Hematopoietic multipotent progenitor cell treated with erythropoietin and hydrocortisone succinate and interleukin-3 and kit ligand, for 6 days (in vitro differentiated cells): ENCODE measurements around the gene PCOLCE2.
"Not testable (repeated sequence)": the region's sequence is repeated elsewhere in the genome, so short reads cannot be mapped to it uniquely, and the experiment has no call there.

Experiments used
- DNase-seq: peaks from one replicate; pipeline ENCODE4 v3.0.0-alpha.2; 2015

Gene PCOLCE2

DNA sequence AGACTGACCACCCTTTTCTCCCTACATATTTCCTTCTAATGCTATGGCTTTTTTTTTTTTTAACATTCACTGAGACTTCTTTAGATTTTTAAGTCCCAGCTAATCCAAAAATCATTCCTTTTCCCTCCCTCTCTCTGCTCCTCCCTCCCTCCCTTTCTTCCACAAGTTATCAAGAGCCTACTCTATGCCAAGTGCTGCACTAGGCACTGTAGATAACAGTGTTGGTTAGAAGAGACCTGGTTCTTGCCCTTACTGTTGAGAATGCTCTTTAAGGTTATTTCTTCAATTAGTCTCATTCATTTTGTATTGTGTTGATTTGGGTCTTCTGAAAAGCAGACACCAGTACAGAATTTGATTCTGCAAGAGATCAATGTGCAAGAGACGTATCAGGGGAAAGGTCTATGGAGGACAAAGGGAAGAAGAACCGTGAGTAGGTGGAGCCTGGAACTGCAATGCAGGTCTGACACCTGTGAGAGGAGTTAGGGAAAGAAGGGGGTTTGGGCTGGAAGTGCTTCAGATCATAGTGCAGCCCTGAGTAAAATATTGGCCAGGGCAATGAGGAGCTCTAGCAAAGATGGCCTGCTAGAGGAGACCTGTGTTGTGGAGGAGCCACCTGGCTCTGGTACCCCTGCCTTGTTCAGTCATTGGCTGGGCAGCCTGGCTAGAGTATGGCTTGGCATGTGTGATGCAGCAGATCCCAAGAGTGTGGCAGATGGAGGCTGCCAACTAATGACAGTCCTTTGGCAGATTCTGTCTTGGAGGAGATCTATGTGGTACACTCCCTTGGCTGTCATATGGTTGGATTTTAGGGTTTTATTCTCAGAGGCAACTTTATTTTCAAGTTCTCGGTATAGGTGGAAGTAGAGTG, 9.7 kb upstream of the PCOLCE2 start:
- DNase-seq, result no peak

DNA sequence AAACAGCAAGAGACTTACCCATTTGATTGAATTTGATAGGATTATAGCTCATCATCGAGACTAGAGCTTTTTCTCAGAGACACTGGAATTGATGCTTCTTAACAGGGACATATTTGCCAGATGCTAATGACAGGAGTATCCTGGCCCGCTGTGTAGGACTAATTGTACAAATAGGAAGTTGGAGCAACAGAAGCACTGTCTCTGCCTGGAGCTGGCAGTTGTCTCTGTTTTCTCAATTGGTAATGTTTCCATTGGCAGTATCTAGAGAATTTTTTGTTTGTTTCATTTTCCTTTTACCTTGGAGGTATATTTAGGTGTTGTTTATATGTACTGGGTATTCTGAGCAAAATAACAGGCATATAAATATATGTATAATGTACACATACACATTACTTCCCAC, 8.9 kb upstream of the PCOLCE2 start:
- DNase-seq, result no peak

DNA sequence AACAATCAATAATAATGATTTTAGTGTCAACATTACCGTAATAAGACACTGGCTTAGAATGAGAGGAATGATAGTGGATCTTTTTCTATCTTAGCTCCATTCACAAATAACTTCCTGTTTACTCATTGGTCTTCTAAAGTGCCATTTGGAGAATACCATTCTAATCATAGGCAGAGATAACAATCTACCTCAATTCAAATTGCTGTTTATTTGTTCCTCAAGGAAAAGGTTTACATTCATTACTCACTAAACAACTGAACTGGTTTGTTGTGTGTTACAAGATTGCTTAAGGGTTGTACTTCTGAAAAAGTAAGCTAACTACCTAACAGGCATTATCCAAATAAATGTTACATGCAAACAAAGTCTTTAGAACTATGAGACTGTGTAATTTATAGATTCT, 8.1 kb upstream of the PCOLCE2 start:
- DNase-seq, result no peak

DNA sequence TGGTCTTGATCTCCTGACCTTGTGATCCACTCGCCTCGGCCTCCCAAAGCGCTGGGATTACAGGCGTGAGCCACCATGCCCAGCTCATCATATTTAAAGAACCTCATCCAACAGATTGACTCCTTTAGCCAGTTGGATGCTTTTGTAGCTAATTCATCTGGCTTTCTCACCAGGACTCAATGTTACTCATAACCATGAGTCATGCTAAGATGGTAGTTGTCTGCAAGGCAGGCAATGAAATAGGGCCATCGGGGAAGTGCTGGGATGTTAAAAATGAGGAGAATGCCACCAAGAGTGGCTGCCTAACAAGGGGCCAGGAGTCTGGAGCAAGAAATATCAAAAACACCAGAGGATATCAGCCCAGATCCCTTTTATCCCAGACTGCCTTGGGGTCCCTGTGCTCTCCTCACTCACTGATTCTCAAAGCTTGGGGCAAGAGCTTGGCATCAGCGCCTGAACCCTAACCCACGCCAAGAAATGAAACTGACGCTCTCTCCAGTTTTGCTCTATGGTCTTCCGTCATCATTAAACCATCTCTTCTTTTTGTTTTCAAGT, 7.4 kb upstream of the PCOLCE2 start:
- DNase-seq, result no peak

DNA sequence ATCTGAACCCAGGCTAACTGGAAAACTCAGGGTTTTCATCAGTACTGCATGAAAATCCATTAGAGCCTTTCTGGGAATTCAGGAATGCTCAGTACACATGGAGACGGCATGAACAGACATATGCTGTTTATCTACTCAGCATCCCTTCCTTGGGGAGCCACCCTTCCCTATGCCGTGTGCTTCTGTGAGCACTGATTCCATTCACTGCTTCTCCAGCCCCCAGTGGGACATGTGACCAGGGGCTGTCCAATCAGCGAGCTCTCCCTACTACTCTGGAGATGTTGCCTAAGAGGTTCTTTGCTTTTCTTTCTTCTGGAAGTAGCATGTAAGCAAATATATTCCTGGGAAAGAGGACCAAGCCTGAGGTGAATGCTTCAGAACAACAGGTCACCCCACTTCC, 5.6 kb upstream of the PCOLCE2 start:
- no peak for DNase-seq

DNA sequence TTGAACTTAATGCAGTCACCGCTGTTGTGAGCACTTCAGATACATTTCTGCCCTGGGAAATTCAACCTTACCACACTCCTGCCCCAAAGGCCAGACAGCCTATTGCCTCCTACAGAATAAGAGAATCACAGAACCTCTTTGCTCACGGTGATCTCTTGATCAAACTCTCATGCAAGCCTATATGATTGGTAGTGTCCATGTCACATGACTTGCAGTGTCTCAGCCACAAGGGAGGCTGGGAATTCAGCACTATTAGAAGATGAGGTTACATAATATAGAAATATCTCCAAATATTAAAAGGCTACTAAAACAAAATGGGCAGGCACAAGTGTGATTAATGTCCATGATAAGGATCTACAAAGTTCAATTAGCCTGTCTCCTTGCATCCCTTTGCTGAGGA, 3.8 kb upstream of the PCOLCE2 start:
- no peak for DNase-seq

DNA sequence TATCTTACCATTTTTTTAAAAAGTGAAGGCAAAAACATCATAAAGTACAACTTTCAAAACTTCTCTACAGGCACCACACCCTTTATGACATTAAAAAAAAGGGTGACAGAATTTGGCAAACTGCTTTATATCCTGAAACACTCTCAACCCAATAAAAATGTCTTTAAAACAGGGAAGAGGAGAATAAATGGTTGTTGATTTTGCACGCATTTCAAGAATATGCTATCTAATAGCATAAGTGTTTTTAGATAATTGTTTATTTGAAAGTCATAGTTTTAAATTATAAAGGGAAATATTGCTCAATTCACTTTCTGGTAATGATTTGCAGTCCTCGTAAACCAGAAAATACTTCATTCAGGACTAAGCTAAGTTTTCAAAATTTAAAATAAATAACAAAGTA, 1.7 kb upstream of the PCOLCE2 start:
- no peak for DNase-seq

DNA sequence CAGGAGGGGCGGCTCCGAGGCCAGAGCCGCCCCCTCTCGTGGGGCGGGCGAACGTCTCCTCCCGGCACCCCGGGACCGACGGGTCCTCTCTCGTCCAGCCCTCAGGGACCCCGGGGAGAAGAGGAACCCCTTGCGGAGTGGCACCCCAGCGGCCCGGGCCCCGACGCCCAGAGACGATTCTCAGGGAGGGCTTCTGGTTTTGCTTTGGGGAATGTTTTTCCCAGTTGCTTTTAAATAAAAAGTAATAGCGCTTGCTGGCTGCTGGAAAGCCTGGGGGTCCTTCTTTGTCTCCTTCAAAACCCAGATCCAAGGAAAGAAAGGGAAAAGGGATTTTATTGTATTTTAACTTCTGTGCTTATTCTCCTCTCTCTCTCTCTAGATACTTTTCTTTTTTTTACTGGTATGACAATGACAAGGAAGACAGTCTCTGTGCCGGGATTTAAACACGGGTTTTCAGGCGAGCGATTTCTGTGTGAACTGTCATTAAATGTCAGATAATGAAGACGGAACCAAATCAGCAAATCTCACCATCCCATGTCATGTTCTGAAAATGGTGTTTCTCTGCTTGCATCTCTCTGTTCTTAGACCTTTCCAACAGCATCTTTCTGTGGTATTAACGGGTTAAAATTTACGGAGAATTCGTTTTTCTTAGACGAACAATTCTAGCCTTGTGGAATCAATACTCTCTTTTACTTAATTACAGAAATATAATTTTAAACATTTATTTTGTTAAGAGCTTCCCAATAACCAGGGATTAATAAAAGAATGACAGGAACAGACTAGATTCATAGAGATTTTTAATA, 530 bp upstream of the PCOLCE2 start:
- DNase-seq, result no peak

DNA sequence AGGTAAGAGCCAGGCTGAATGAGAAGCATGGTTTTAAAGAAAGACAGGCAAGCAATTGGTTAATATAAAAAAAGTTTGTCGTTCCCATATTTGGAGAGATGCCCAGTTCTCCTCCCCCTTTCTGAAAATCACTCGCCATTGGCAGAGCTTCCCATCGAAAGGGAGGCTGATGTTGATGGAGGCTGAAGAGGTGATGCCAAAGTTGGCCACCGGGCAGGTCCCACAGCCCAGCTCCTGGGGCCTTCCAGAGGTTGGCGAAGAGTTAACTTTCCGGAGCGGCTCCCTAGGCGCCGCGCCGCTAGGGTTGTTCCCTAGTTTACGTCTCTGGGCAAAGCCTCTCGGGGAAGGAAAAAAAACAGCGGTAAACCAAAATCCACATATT, 793 bp downstream of the PCOLCE2 start:
- DNase-seq, result peak; percentile 43

DNA sequence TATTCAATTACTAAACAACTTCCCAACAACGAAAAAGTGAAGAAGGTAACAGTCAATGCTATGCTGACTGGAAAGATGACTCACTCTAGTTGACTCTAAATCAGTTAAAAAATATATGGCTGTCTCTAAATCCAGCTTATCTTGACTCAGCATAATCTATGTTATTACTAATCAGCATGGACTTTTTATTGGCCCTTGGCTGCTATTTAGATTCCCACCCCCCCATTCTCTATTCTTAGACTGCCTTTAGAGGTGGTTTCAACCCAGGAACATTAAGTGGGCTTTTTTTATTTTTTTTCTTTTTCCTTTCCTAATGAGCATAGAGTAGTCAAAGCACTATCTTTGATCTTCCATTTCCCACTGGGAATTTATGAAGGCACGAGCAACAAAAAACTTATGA, 1.9 kb downstream of the PCOLCE2 start:
- DNase-seq, result peak; percentile 19

DNA sequence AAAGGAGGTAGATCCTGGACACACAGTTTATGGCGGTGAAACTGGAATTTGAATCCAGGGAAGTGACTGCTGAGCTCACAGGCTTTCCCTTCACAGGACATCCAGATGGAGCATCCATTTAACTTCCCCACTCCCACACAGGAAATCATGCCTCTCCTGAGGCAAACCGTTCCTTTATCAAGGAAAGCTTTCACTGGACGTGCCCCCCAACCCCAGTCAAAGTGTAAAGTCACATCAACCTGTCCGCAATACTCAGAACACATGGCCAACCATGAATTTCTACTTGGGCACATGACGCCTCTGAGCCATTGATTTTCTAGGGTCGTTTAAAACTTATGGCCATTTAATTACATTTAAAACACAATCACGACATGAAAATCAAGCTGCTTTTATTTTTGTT, 2.9 kb downstream of the PCOLCE2 start:
- no peak for DNase-seq

DNA sequence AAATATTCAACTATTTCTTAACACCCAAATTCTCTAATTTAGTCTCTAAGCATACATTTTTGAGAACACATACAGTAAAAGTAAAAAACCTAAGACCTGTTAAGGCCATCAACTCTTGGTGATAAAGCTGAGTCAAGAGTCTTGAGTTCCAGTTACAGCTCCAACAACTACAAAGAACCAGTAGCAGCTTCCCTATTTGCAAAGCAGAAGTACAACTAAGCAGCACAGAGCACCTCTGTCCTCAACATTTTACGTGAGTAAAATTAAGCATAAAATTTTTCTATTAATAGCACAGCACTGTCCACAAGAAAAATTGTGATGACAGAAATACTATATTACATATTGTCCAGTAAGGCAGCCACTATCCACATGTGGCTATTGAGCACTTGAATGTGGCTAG, 4.4 kb downstream of the PCOLCE2 start:
- no peak for DNase-seq

DNA sequence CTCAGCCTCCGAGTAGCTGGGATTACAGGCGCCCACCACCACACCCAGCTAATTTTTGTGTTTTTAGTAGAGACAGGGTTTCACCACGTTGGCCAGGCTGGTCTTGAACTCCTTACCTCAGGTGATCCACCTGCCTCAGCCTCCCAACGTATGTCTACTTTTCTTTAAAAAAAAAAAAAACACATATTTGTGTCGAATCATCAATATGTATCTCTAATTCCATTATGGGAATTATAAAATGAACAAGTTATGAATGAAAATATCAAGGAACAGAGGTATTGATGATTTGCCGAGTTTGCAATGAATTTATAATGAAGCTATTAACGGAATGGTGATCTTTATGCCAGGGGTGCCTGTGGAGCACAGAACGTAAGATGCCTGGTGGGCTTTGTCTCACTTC, 5.3 kb downstream of the PCOLCE2 start:
- DNase-seq, result not testable (repeated sequence)

DNA sequence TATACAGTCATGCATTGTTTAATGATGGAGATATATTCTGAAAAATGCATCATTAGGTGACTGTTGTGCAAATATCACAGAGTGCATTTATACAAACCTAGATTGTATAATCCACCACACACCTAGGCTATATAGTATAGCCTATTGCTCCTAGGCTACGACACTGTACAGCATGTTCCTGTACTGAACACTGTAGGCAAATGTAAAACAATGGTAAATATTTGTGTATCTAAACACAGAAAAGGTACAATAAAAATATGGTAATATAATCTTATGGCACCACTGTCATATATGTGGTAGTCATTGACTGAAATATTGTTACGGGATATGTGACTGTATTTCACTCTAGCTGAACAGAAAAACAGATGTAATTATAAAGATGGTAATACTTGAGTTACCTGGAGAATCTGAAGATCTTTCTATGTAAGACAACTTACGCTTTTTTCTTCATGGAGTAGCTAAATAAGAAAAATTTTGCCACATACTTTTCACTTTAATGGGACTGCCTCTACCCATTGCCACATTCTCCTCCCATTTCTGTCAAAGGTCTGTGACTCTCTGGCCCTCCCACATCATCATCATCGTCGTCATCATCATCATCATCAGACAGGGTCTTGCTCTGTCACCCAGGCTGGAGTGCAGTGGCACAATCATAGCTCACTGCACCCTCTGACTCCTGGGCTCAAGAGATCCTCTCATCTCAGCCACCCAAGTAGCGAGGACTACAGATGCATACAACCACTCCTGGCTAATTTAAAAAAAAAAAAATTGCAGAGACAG, 7.2 kb downstream of the PCOLCE2 start:
- no peak for DNase-seq

DNA sequence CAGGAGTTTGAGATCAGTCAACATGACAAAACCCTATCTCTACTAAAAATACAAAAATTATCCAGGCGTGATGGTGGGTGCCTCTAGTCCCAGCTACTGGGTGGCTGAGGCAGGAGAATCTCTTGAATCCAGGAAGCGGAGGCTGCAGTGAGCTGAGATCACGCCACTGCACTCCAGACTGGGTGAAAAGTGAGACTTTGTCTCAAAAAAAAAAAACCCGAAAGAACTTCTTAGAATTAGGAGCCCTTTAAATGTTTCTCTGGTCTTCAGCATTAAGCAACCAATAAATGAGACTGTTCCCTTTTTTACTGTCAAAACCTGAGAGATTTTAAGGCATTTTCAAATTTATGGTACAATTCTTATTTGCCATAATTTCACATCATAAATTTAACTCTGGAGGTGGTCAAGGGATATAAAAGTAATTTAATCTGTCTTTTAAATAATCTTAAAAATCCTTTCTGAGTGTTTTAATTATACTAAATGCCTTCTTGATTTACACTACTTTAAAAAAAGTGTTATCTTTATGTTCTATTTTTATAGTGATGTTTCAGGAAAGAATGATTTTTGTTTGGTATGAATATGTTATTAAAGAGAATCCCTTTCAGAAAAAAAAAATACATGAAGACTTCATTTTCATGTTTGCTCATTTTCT, 10.1 kb downstream of the PCOLCE2 start:
- DNase-seq, result no peak

DNA sequence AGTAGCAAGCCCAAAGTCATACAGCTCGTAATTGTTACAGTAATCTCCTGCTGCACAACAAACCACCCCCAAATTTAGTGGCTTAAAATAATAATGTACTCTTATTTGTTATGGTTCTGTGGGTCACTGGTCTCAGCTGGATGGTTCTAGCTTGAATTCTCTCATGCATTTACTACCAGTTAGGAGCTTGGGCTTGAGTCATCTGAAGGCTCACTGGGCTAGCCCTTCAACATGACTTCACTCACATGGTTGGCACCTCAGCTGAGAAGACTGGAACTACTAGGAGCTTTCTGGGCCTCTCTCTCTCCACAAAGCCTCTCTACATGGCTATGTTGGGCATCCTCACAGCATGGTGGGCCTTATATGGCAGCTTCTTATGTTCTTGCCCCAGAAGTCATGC, 12.5 kb downstream of the PCOLCE2 start:
- DNase-seq, result no peak

DNA sequence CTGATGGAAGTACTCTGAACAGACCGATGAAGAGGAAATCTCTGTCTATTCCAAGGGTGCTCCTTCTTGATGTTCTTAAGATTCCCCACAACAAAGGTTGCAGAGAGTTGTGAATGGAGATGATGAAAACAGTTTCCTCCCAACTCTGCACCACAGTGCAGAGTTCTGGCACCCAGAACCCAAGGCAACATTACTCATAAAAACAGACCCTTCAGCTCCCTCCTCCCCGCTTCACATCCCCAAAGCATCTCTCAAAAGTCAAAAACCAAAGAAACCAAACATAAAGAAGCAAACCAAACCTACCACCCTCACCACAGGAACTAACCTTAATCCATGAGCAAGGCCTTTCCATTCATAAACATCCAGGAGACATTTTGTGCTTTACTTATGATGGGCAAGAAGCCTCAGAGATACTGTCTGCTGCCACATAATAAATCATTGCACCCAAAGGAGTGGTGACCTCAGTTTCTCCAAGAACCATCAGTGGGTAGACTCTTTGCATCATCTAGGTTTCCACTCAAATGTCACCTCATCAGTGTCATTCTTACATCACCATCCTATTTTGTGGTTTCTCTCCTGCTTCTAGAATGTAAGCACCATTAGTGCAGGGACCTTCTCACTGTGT, 13.2 kb downstream of the PCOLCE2 start:
- DNase-seq, result no peak

DNA sequence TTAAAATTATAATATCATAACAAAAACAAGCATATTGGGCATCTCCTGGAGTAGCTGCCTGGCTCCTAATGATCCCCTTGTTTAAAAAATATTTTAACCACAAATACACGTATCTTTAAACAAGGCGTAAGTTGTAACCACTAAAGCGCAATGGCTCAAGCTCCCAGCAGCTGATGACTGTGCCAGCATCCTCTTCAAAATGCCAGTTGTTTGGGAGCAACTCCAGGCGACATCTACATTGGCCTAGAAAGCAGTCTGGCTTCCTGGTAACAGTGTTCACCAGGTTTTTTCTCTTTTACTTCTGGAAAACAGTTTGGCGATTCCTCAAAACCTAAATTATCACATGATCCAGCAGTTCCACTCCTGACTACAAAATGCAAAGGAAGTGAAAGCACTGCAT, 13.8 kb downstream of the PCOLCE2 start:
- DNase-seq, result no peak

DNA sequence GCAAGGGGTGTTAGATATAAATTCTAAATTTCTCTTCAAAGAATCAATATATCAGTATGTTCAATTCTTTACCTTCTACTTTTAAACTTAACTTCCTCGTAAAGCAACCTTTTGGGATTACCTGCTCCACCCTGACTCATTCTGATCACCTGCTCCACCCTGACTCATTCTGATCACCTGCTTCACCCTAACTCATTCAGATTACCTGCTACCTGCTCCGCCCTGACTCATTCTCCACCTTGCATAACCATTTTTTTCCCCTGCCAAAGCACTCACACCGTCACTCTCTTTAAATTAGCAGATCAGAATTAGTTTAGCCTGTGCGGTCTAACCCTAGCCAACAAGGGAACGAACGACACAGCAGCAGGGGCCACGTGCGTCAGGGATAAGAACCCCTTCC, 20.5 kb downstream of the PCOLCE2 start:
- DNase-seq, result not testable (repeated sequence)

DNA sequence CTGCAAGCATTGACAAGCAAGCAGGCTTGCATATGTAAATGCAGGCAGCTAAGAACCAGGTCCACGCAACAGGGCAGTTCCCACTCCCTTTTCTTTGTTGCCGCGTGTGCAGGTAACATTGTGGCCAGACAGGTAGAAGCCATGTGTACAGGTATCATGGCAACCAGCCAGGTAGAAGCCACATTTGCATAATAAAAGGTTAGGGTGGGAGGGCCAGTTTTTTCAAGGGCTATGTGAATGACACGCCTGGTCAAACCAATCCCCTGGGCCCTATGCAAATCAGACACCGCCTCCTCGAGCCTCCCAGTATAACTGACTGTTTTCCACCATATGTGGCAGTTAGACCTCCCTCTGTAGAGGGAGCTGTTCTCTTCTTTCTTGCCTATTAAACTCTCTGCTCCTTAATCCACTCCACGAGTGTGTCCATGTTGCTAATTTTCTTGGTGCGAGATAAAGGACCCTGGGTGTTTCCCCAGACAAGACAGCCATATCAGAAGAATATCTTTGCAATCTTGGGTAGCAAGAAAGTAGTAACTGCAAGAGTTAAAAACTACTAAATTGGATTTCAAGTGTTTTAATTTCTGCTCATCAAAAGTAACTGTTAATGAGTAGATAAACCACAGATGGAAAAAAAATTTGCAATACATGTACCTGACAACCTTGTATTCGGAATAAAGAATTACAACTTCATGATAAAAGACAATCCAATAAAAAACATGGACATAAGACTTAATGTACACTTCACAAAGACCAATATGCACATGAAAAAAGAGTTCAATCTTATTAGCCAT, 21.8 kb downstream of the PCOLCE2 start:
- DNase-seq, result peak; percentile 43
